Tibial nerve (tissue), 4 donors: ENCODE data around the gene KPNA3.

Source experiments
- CTCF ChIP-seq, 5 experiments: fragments of 200-600 bp in 3 of 5; fragments of 450-650 bp in 2 of 5; sonication (generic) in 3 of 5; IDR thresholded peaks; one replicate each; pipeline ENCODE4 v1.5.1; 2016 to 2019; ENCODE audit warnings: antibody characterized with exemption in 5 of 5, mild to moderate bottlenecking in 3 of 5, moderate library complexity in 2 of 5
- EP300 ChIP-seq, 2 donors: sonication (generic); formaldehyde crosslinking; IDR thresholded peaks; one replicate each; pipeline ENCODE4 v1.6.1; 2017; ENCODE audit warnings: antibody characterized with exemption in 2 of 2, mild to moderate bottlenecking in 1 of 2
- POLR2A ChIP-seq, 2 donors: fragments of 450-650 bp; IDR thresholded peaks; one replicate each; pipeline ENCODE4 v1.6.1; 2017; ENCODE audit warnings: antibody characterized with exemption in 2 of 2, mild to moderate bottlenecking in 2 of 2, moderate library complexity in 2 of 2

GRCh38 chr13:49827891-49828290 lies 35.4 kb upstream of the KPNA3 start:
- TF ChIP-seq POLR2A (IDR thresholded peaks at IDR 0.05) (no peak), CTCF (IDR thresholded peaks at IDR 0.05) (no peak), EP300 (IDR thresholded peaks at IDR 0.05) (no peak)
